NB4 (cell line): ENCODE data around the gene FGF12.

Source experiments
- CTCF ChIP-seq: IDR thresholded peaks from one replicate; pipeline ENCODE4 v1.5.1; 2012; ENCODE audit warnings: low read depth, low read length
- POLR2A ChIP-seq: IDR thresholded peaks from 2 replicates; pipeline ENCODE4 v1.6.1; 2011; ENCODE audit warnings: mild to moderate bottlenecking; ENCODE audit not compliant: insufficient read length; ENCODE audit errors: extremely low read depth

DNA sequence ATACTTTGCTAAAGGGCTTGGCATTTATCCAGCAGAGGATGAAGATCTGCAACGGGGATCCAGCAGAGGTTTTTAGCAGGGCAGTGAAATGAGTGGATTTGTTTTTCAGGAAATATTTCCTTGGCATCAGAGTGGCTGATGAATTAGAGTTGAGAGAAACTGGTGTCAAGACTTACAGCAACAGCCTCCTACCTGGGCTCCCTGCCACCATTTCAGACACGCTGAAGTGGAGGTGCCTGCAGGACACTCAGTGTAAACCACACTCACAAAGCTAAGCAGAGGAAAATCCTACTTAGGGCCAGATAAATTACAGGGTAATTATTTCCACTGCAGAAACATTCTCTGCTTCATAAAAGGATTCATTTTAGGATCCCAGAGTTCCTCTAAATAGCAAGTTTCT, 519.7 kb downstream of the FGF12 start:
- TF ChIP-seq POLR2A (no peak), CTCF (no peak)
